GM12872 (cell line): Measurements from ENCODE around the gene NARS2.

Source experiments
- TF ChIP-seq, protein P1 (sequence below): IDR thresholded peaks from 3 replicates; pipeline ENCODE4 v1.5.1; 2011; ENCODE audit warnings: low read depth, mild to moderate bottlenecking, low read length, moderate library complexity; ENCODE audit not compliant: insufficient read depth

The NARS2 gene

DNA sequence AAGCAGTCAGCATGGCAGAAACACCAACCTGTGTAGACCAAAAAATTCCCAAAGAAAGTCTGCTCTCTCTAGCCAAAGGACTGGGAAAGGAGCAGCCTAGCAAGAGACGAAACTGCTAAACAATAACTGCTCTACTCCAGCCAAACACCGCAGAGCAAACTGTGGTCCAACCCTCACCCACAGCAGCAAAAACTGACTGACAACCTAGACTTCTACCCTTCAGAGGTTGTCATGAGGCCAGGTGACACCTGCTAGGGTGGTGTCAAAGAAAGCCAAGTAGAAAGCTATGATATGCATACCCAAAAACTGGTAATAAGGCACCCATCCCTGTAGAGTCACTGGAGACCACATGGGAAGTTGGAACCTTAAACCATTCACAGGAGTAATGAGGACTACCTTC, 168.9 kb downstream of the NARS2 start:
- TF ChIP-seq, protein P1, sequence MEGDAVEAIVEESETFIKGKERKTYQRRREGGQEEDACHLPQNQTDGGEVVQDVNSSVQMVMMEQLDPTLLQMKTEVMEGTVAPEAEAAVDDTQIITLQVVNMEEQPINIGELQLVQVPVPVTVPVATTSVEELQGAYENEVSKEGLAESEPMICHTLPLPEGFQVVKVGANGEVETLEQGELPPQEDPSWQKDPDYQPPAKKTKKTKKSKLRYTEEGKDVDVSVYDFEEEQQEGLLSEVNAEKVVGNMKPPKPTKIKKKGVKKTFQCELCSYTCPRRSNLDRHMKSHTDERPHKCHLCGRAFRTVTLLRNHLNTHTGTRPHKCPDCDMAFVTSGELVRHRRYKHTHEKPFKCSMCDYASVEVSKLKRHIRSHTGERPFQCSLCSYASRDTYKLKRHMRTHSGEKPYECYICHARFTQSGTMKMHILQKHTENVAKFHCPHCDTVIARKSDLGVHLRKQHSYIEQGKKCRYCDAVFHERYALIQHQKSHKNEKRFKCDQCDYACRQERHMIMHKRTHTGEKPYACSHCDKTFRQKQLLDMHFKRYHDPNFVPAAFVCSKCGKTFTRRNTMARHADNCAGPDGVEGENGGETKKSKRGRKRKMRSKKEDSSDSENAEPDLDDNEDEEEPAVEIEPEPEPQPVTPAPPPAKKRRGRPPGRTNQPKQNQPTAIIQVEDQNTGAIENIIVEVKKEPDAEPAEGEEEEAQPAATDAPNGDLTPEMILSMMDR, result no peak

GRCh38 chr11:78403781-78404180, 170.9 kb downstream of the NARS2 start:
- TF ChIP-seq, protein P1, result no peak

DNA sequence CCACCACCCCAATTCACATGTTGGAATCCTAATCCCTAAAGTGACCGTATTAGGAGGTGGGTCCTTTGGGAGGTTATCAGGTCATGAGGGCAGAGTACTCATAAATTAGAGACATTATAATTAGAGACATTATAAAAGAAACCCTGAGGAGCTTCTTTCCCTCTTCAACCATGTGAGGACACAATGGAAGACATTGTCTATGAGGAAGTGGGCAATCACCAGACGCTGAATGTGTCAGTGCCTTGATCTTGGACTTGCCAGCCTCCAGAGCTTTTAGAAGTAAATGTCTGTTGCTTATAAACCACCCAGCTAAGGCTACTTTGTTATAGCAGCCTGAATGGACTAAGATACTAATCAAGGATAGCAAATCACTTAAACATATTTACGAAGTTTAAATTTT, 171.8 kb downstream of the NARS2 start:
- TF ChIP-seq, protein P1, result no peak

DNA sequence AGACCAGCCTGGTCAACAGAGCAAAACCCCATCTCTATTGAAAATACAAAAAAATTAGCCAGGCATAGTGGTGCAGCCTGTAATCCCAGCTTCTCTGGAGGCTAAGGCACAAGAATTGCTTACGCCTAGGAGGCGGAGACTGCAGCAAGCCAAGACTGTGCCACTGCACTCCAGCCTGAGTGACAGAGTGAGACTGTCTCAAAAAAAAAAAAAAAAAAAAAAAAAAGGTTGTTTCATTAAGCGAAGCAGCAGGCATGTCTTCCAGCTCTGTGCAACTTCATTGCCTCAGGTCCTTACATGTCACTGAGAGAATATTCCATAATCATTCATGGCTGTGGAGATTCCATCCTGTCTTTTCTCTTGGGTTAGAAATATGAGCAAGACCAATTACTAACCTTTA, 174.0 kb downstream of the NARS2 start:
- TF ChIP-seq, protein P1, result no peak

DNA sequence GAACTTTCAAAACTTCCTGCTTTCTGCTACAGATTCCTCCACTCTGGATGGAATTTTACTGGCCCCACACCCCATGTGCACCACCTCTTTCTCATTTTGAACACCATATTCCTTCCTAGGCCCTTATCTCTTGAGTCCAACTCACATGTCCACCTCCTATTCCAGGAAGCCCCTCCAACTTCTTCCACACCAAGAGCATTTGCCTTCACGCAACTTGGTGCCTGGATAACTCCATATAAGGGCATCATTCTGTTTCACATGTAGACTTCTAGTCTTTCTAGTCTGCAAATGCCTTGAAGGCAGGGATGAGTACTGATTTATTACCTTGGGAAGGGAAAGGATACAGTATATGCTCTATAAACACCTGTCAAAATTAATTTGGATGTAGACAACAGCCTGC, 174.5 kb downstream of the NARS2 start:
- TF ChIP-seq, protein P1, result no peak

- TF ChIP-seq, protein P1, result no peak
These were observed 175.5 kb downstream of the NARS2 start for GRCh38 chr11:78399136-78399535.

GRCh38 chr11:78398715-78399114, 175.9 kb downstream of the NARS2 start:
- TF ChIP-seq, protein P1, result no peak

DNA sequence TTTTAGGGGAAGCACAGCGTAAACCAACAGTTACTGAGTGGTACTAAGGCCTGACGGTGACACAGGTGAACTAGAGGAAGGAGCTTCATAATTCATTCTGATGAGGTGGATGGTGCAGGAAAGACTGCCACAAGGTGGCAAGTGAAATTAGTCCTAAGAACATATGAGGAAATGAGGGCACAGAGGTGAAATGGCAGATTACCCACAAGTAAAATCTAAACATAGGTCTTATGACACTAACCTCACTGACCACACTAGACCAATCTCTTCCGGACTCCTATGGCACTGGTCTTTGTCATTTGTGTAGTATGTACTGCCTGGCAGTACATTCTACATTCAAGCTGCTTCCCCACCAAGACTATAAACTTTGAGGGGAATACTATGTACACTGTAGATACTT, 177.3 kb downstream of the NARS2 start:
- TF ChIP-seq, protein P1, result no peak
